GM12873 (cell line): ENCODE results near the gene TSSK6.

Experiments
- TF ChIP-seq, protein P1 (sequence below): IDR thresholded peaks from 2 replicates; pipeline ENCODE4 v1.5.1; 2012; ENCODE audit warnings: low read depth, mild to moderate bottlenecking, moderate library complexity, low read length, control low read depth; ENCODE audit not compliant: insufficient read depth; ENCODE audit errors: missing control alignments

Gene TSSK6

DNA sequence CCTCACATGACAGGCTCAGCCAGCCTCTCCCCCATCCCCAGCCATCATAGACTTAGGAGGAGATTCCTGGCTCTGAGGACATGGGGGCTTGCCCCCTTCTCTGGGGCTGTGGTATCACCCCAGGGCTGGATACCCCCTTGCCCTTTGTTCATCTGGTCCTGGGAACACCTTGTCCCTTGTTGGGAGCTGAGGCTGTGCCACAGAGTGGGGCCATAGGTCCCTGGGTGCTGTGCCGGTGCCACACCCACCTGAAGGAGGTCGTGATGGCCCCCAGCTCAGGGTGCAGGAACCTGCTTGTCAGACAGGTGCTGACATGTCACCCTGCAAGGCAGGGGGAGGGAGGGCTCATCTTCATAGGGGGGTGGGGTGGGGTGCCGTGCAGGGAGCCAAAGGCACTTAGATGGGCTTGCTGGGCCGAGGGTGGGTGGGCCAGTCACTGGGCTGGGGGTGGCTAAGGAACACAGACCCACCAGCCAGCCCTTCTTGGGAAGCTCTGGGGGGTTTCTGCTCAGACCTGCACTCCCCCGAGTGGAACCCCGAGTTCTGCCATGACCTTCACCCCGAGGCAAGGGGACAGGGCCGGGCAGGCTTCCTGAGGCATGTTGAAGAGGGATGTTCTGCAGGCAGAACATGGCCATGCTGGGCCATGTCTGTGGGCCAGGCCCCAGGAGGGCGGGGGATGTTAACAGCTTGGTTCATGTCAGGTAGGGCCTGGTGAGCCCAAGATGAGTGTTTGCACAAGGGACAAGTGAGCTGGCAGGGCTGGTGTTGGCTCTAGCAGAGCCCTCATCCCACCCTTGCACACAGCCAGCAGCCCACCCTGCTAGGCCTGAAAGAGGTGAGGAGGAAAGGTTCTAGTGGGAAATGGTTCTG, 28.0 kb downstream of the TSSK6 start:
- TF ChIP-seq, protein P1, sequence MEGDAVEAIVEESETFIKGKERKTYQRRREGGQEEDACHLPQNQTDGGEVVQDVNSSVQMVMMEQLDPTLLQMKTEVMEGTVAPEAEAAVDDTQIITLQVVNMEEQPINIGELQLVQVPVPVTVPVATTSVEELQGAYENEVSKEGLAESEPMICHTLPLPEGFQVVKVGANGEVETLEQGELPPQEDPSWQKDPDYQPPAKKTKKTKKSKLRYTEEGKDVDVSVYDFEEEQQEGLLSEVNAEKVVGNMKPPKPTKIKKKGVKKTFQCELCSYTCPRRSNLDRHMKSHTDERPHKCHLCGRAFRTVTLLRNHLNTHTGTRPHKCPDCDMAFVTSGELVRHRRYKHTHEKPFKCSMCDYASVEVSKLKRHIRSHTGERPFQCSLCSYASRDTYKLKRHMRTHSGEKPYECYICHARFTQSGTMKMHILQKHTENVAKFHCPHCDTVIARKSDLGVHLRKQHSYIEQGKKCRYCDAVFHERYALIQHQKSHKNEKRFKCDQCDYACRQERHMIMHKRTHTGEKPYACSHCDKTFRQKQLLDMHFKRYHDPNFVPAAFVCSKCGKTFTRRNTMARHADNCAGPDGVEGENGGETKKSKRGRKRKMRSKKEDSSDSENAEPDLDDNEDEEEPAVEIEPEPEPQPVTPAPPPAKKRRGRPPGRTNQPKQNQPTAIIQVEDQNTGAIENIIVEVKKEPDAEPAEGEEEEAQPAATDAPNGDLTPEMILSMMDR: no peak

DNA sequence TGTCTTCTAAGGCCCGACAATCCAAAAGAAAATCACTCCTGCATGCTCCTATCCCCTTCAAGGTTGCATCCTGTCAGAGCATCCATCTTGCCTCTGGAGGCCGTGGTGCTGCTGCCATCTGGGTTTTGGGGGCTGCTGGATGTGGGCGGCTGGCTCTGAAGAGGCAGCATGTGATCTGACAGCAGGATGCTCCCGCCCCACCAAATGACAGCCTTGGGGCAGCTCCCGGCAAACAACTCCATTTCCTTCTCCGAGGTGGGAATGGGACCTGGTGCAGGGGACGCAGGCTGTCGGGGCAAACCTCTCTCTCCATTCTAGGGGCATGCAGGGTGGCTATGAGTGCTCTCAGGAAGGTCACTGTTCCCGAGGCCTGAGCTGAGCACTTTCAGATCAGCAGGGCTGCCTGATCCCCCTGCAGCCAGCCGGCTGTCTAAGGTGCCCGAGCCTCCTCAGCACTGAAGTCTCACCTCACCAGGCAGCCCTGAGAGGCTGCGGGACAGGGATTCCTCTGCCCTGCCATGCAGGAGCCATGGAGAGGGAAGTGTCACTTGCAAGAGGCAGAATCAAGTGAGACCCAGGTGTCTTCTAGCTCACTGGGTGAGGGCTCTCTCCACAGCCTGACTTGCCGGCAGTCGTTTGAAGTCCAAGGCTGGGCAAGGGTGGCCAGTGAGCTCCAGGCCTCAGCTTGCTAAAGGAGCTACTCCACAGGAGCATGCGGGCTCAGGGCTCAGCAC, 28.8 kb downstream of the TSSK6 start:
- TF ChIP-seq, protein P1: no peak

- TF ChIP-seq, protein P1: no peak
These were observed 29.4 kb downstream of the TSSK6 start for GRCh38 chr19:19485998-19486290.

DNA sequence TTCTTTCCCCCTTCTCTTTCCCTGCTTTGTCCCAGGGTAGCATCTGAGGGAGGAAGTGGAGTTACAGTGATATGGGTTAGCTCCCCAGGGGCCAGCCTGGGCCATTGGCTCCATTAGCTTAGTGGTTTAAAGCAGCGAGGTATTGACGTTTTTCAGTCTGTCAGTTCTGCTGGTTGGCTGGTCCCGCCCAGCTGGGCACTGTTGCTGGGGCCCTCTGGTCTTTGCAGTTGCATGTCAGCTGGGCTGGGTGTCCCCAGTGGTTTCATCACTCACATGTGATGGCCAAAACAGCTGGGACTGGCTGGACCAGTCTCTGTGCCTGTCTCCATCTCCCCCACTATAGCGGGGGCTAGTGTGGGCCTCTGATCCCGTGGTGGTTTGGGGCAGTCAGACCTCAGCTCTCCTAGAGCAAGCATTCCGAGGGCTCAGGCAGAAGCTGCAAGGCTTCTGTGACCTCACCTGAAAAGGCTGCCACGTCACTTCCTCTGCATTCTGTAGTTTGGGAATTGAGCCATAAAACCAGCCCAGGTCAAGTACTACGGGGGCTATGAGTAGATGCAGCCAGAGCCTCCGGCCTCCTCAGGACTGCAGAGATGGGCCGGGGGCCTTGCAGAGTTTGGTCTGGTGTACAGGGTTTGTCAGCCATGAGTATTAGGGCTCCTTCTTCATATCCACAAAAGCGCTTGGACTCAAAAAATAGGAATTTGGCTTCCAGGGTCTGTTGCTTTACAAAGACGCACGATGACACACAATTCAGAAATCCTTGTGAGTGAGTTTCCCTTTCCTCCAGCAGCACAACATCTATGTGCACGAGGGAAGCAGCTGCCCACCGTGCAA, 30.0 kb downstream of the TSSK6 start:
- TF ChIP-seq, protein P1: no peak

DNA sequence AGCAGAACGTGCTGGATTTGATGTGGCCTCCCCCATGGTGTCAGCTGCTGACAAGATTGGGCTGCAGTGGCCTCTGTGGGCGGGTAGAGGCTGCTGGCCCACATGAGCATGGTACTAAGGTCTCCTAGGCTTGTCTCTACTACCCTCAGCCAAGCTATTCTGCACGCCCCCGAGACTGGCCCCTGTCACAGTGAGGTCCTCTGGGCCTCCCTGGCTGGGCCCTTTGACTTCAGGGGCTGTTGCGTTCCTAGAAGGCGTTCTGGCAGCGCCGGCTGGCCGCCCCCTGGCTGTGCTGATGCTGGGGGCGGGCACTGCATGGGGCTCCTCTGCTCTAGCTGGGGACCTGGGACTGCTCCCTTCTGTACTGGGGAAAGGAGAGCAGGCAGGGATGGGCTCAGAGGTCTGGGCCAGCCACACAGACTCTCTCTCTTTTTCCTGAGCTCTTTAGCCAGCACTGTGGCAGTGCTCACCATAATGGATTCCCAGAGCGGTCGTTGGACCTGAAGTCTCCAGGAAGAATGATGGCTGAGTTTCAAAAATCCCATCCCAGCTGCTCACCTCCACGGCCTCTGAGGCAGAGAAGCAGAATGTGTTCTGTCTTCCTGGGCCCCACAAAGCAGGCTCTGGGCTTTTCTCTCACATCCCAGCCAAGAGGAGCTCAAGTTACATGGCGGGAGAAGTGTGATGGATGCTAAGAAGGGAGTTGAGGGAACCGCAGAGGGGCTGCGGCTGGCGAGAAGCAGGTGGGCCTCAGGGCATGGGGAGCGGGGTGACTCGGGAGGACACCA, 32.3 kb downstream of the TSSK6 start:
- TF ChIP-seq, protein P1: no peak

GRCh38 chr19:19480688-19481087, 34.7 kb downstream of the TSSK6 start:
- TF ChIP-seq, protein P1: no peak
